HG03558 (cell line): ENCODE results near the gene CTNNA3.
"Not testable (repeated sequence)": the region's sequence is repeated elsewhere in the genome, so short reads cannot be mapped to it uniquely, and the experiment has no call there.

ENCODE experiments used
- ATAC-seq: cut with Tn5 transposase; IDR thresholded peaks from one replicate; pipeline ENCODE4 v1.9.1; 2021; ENCODE audit warnings: moderate number of reproducible peaks; ENCODE audit not compliant: unreplicated experiment; ENCODE audit errors: extremely low read depth

CTNNA3 gene

GRCh38 chr10:67696029-67696428, at the start of gene CTNNA3:
TSS of gene CTNNA3 (minus strand) at chr10:67696195.
- no peak for ATAC-seq

- ATAC-seq = no peak
These were observed 39.4 kb upstream of the CTNNA3 start for GRCh38 chr10:67735430-67735829.

GRCh38 chr10:67733511-67733910, 37.5 kb upstream of the CTNNA3 start:
- no peak for ATAC-seq

- no peak for ATAC-seq
These were observed 29.6 kb upstream of the CTNNA3 start for GRCh38 chr10:67725567-67725966.

- no peak for ATAC-seq
These were observed 27.6 kb upstream of the CTNNA3 start for GRCh38 chr10:67723601-67724000.

GRCh38 chr10:67722113-67722512, 26.1 kb upstream of the CTNNA3 start:
- peak; percentile 71 for ATAC-seq

- ATAC-seq = not testable (repeated sequence)
These were observed 20.5 kb upstream of the CTNNA3 start for GRCh38 chr10:67716455-67716854.

GRCh38 chr10:67705921-67706320, 9.9 kb upstream of the CTNNA3 start:
- no peak for ATAC-seq

GRCh38 chr10:67699613-67700270, 3.7 kb upstream of the CTNNA3 start:
- not testable (repeated sequence) for ATAC-seq

- ATAC-seq = no peak
These were observed 2.2 kb upstream of the CTNNA3 start for GRCh38 chr10:67698164-67698563.

GRCh38 chr10:67697724-67698131, 1.7 kb upstream of the CTNNA3 start:
- ATAC-seq = peak; percentile 91

GRCh38 chr10:67696679-67697078, 684 bp upstream of the CTNNA3 start:
- no peak for ATAC-seq

- ATAC-seq = no peak
These were observed 440 bp downstream of the CTNNA3 start for GRCh38 chr10:67695555-67695954.

- not testable (repeated sequence) for ATAC-seq
These were observed 4.1 kb downstream of the CTNNA3 start for GRCh38 chr10:67691861-67692260.

- not testable (repeated sequence) for ATAC-seq
These were observed 5.5 kb downstream of the CTNNA3 start for GRCh38 chr10:67690540-67690939.

- ATAC-seq = not testable (repeated sequence)
These were observed 11.9 kb downstream of the CTNNA3 start for GRCh38 chr10:67684140-67684539.

GRCh38 chr10:67678335-67678974, 17.5 kb downstream of the CTNNA3 start:
- ATAC-seq = no peak

GRCh38 chr10:67676208-67676825, 19.7 kb downstream of the CTNNA3 start:
- ATAC-seq = no peak

- no peak for ATAC-seq
These were observed 25.6 kb downstream of the CTNNA3 start for GRCh38 chr10:67670401-67670800.

GRCh38 chr10:67669978-67670377, 26.0 kb downstream of the CTNNA3 start:
- no peak for ATAC-seq

- no peak for ATAC-seq
These were observed 27.5 kb downstream of the CTNNA3 start for GRCh38 chr10:67668448-67668847.

- no peak for ATAC-seq
These were observed 29.0 kb downstream of the CTNNA3 start for GRCh38 chr10:67667035-67667425.
